GM12875 (cell line): ENCODE measurements around the gene KCNT1.

Experiments used
- H3K4me3 ChIP-seq: one replicate; pipeline ENCODE4 v1.5.1; 2011; ENCODE audit warnings: low read depth, low read length, control low read depth
- TF ChIP-seq, protein P1 (sequence below): IDR thresholded peaks from 2 replicates; pipeline ENCODE4 v1.5.1; 2011; ENCODE audit warnings: low read depth, mild to moderate bottlenecking, control low read depth, inconsistent platforms, low read length, moderate library complexity, borderline replicate concordance; ENCODE audit not compliant: insufficient read depth

The KCNT1 gene

DNA sequence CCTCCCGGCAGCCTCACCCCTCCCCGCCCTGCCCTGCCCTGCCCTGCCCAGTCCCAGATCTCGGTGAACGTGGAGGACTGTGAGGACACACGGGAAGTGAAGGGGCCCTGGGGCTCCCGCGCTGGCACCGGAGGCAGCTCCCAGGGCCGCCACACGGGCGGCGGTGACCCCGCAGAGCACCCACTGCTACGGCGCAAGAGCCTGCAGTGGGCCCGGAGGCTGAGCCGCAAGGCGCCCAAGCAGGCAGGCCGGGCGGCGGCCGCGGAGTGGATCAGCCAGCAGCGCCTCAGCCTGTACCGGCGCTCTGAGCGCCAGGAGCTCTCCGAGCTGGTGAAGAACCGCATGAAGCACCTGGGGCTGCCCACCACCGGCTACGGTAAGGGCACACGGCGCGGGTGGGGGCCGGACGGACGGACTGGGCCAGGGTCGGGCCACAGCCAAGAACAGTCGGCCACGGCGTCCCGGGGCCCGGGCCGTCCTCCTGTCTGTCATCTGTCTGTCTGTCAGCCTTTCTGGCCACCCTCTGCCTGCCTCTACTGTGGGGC lies 84.2 kb downstream of the KCNT1 start:
- no peak overlapping the region for H3K4me3 ChIP-seq
- TF ChIP-seq, protein P1, sequence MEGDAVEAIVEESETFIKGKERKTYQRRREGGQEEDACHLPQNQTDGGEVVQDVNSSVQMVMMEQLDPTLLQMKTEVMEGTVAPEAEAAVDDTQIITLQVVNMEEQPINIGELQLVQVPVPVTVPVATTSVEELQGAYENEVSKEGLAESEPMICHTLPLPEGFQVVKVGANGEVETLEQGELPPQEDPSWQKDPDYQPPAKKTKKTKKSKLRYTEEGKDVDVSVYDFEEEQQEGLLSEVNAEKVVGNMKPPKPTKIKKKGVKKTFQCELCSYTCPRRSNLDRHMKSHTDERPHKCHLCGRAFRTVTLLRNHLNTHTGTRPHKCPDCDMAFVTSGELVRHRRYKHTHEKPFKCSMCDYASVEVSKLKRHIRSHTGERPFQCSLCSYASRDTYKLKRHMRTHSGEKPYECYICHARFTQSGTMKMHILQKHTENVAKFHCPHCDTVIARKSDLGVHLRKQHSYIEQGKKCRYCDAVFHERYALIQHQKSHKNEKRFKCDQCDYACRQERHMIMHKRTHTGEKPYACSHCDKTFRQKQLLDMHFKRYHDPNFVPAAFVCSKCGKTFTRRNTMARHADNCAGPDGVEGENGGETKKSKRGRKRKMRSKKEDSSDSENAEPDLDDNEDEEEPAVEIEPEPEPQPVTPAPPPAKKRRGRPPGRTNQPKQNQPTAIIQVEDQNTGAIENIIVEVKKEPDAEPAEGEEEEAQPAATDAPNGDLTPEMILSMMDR, result no peak

DNA sequence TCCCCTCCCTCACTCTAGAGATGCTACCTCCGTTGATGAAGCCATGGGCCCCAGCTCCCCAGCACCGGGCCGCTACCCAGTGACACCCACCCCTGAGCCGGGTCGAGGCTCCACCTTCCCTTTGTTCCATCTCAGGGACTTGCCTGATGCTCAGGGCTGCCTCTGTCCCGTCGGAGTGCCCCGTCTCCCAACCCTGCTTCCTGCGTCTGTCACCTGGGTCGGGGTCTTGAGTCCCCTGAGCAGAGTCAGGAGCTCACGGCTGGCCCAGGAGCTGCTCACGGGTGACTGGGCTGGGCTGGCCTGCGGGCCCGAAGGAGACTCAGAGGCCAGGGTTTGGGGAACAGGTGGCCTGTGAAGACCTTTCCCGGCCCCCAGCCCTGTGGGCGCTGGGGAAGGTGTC lies 85.3 kb downstream of the KCNT1 start:
- TF ChIP-seq, protein P1, result no peak
- no peak overlapping the region for H3K4me3 ChIP-seq

DNA sequence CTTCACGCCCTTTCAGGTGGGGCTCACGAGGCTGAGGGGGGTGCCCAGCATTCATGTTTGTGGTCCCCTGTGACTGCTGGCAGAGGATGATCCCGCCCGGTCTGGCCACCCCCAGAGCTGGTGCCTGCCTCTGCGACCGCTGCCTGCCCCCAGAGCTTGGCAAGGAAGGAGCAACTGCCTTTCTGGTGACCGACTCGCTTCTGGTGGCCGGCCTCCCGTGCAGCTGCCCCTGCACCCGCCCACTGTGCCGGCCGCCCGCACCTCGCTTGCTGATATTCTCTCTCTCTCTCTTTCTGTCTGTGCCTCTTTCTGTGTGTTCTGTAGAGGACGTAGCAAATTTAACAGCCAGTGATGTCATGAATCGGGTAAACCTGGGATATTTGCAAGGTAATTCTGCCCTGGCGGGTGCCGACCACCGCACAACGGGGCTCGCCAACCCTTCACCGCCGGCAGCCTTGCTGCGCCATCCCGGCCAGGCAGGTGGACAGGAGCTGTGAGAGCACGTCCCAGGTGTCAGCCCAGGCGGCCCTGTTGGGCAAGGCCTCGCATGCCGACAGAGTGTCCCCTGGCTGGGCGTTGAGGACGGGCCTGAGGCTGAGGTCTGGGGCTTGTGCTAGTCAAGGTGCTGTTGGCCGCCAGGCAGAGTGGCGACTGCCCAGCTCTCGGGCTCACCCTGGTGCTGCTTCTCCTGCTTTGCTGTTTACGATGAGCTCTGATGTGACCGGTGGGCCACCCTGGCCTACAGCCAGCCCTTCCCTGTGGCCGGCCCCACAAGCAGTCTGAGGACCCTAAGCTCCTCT lies 86.0 kb downstream of the KCNT1 start:
- TF ChIP-seq, protein P1, result no peak

DNA sequence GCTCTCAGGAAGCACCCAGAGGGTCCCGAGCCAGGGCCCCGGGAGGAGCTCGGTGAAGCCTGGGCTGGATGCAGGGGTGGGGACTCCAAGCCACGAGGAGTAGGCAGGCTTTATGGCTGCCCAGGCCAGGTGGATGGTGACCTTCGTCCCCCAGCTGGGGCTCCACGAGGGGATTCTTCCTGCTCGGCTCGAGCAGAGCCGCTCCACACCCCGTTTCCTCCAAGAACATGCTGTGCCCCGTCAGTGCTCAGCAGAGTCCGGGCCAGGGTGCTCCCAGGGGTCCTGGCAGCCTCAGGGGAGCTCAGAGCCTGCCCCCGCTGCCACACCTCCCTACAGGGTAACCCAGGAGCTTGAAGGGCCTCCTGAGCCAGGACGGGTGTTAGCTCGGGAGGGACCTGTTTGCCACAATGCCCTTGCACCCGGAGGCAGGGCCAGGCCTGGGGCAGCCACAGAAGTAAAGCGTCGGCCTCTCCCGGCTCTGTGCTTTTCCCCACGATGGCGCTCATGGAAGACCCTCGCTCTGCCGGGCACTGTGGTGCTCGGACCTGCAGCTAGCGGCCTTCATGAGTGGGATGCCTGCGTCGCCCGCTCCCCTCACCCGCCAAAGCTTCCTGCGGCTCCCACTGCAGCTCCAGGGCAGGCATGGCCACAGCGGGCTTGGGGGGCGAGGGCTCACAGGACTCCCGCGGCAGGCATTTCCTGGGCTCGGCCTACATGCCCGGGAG lies 86.8 kb downstream of the KCNT1 start:
- H3K4me3 ChIP-seq, result no peak overlapping the region
- TF ChIP-seq, protein P1, result no peak

More for the DNA sequence above, 86.0 kb downstream of the KCNT1 start:
- H3K4me3 ChIP-seq, result no peak overlapping the region

DNA sequence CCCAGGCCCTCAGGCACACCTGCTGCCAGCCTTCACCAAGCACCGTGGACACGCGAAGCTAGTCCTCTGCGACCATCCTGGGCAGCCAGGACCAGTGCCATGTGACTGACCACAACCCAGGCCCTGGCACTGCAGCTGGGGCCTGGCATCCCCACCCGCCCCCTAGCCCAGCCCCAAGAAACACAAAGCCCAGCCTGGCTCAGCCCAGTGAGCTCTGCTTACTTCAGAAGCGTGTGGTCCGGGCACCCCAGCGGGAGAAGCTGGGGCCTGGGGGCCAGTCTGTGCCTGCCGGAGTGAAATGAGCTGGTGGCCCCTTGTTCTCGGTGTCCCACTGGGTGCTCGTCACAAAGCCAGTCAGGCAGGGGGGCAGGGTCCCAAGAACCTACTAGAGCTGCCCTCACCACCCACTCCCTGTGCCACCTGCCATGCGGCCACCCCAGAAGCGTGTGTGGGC lies 87.9 kb downstream of the KCNT1 start:
- TF ChIP-seq, protein P1, result no peak
- H3K4me3 ChIP-seq, result no peak overlapping the region

DNA sequence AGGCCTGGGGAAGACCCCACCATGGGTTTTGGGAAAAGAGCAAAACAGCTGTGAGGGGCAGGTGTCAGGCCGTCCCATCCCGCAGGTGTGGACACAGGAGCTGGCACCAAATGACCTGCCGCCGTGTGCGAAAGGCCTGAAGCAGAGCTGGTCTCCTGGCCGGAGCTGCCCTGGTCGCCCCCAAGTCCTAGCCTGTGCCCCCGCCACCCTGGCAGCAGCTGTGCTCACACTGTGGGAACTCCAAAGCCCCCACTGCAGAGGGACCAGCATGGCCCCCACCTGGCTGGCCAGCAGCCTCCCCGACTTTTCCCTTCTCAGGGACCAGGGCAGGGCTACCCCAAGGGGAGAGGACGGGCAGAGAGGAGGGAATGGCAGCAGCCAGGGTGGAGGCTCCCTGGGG lies 88.4 kb downstream of the KCNT1 start:
- H3K4me3 ChIP-seq, result no peak overlapping the region
- TF ChIP-seq, protein P1, result no peak
